Mesenchymal stem cell (in vitro differentiated cells and primary cell): ENCODE data around the gene ERMN.

Experiments used
- DNase-seq: peaks from one replicate; pipeline ENCODE4 v3.0.0-alpha.2; 2013
- H2AFZ ChIP-seq: one replicate; pipeline ENCODE4 v1.6.1; 2013; ENCODE audit warnings: low read depth, mild to moderate bottlenecking, control low read depth, inconsistent platforms, low read length, moderate library complexity
- H2AK5ac ChIP-seq: 2 replicates; pipeline ENCODE4 v1.6.1; 2013; ENCODE audit warnings: low read length, moderate library complexity, mild to moderate bottlenecking, inconsistent platforms; ENCODE audit not compliant: severe bottlenecking
- H2BK120ac ChIP-seq: one replicate; pipeline ENCODE4 v1.6.1; 2013; ENCODE audit warnings: low read depth, mild to moderate bottlenecking, inconsistent platforms, low read length, moderate library complexity
- H2BK12ac ChIP-seq, 2 experiments: one replicate each; pipeline ENCODE4 v1.6.1; 2013; ENCODE audit warnings: inconsistent platforms in 2 of 2, low read length in 2 of 2, mild to moderate bottlenecking in 2 of 2, moderate library complexity in 2 of 2, control low read depth in 1 of 2
- H2BK15ac ChIP-seq: one replicate; pipeline ENCODE4 v1.6.1; 2013; ENCODE audit warnings: mild to moderate bottlenecking, low read depth, inconsistent platforms; ENCODE audit not compliant: poor library complexity, severe bottlenecking
- H2BK5ac ChIP-seq: 2 replicates; pipeline ENCODE4 v1.6.1; 2013; ENCODE audit warnings: low read depth, mild to moderate bottlenecking, low read length, control low read depth, inconsistent platforms; ENCODE audit not compliant: poor library complexity, severe bottlenecking
- H3K14ac ChIP-seq, 2 experiments: one replicate each; pipeline ENCODE4 v1.6.1; 2013; ENCODE audit warnings: inconsistent platforms in 2 of 2, low read length in 2 of 2, control low read depth in 1 of 2, mild to moderate bottlenecking in 1 of 2, moderate library complexity in 1 of 2
- H3K18ac ChIP-seq, 2 experiments: one replicate each; pipeline ENCODE4 v1.6.1; 2013; ENCODE audit warnings: inconsistent platforms in 2 of 2, low read length in 2 of 2, control low read depth in 1 of 2, low read depth in 1 of 2, mild to moderate bottlenecking in 1 of 2
- H3K23ac ChIP-seq, 2 experiments: one replicate each; pipeline ENCODE4 v1.6.1; 2013; ENCODE audit warnings: inconsistent platforms in 2 of 2, low read length in 2 of 2, mild to moderate bottlenecking in 2 of 2, moderate library complexity in 2 of 2, control low read depth in 1 of 2
- H3K27ac ChIP-seq: 2 replicates; pipeline ENCODE4 v1.5.1; 2013; ENCODE audit warnings: mild to moderate bottlenecking, moderate library complexity, low read length, control low read depth, inconsistent platforms; ENCODE audit not compliant: poor library complexity, severe bottlenecking
- H3K27me3 ChIP-seq, 2 experiments: 2 replicates each; pipeline versions ENCODE4 v1.6.1 to v1.7.0; 2013; ENCODE audit warnings: low read length in 2 of 2, mild to moderate bottlenecking in 2 of 2, moderate library complexity in 2 of 2, control low read depth in 1 of 2, inconsistent platforms in 1 of 2; ENCODE audit not compliant: control insufficient read depth in 1 of 2, insufficient read depth in 1 of 2
- H3K36me3 ChIP-seq, 2 experiments: 2 replicates each; pipeline versions ENCODE4 v1.6.1 to v1.7.0; 2013; ENCODE audit warnings: low read length in 2 of 2, control low read depth in 1 of 2, inconsistent platforms in 1 of 2, low read depth in 1 of 2, mild to moderate bottlenecking in 1 of 2; ENCODE audit not compliant: insufficient read depth in 2 of 2, control insufficient read depth in 1 of 2
- H3K4ac ChIP-seq, 2 experiments: one replicate each; pipeline ENCODE4 v1.6.1; 2013; ENCODE audit warnings: inconsistent platforms in 2 of 2, low read length in 2 of 2, mild to moderate bottlenecking in 2 of 2, moderate library complexity in 2 of 2, control low read depth in 1 of 2, low read depth in 1 of 2
- H3K4me1 ChIP-seq: 2 replicates; pipeline ENCODE4 v1.6.1; 2013; ENCODE audit warnings: low read depth, low read length, control low read depth; ENCODE audit not compliant: control insufficient read depth, insufficient read depth
- H3K4me2 ChIP-seq: 2 replicates; pipeline ENCODE4 v1.6.1; 2013; ENCODE audit warnings: low read length, mild to moderate bottlenecking, inconsistent platforms; ENCODE audit not compliant: poor library complexity, severe bottlenecking
- H3K4me3 ChIP-seq, 2 experiments: 2 replicates each; pipeline versions ENCODE4 v1.5.1 to v1.7.0; 2013; ENCODE audit warnings: low read length in 2 of 2, mild to moderate bottlenecking in 2 of 2, control low read depth in 1 of 2, low read depth in 1 of 2; ENCODE audit not compliant: insufficient read depth in 1 of 2
- H3K79me1 ChIP-seq: replicated peaks from 2 replicates; pipeline ENCODE4 v1.6.1; 2013; ENCODE audit warnings: mild to moderate bottlenecking, control low read depth, low read length, inconsistent platforms; ENCODE audit not compliant: poor library complexity, severe bottlenecking
- H3K9ac ChIP-seq: 2 replicates; pipeline ENCODE4 v1.7.0; 2013; ENCODE audit warnings: mild to moderate bottlenecking, low read length, moderate library complexity
- H3K9me3 ChIP-seq: 2 replicates; pipeline ENCODE4 v1.7.0; 2013; ENCODE audit warnings: mild to moderate bottlenecking, low read length; ENCODE audit not compliant: control insufficient read depth
- H4K8ac ChIP-seq: one replicate; pipeline ENCODE4 v1.6.1; 2013; ENCODE audit warnings: inconsistent platforms, mild to moderate bottlenecking, low read length, moderate library complexity
- H4K91ac ChIP-seq: one replicate; pipeline ENCODE4 v1.6.1; 2013; ENCODE audit warnings: mild to moderate bottlenecking, low read length, inconsistent platforms
- WGBS: methylation state at CpG from one replicate; pipeline ENCODE4 v1.1.7; 2013; ENCODE audit warnings: mixed read lengths; 5-methylcytosine and 5-hydroxymethylcytosine counted together

The ERMN gene

GRCh38 chr2:157296958-157297357 lies 28.7 kb downstream of the ERMN start:
- no peak overlapping the region for H2BK12ac ChIP-seq
- H2AK5ac ChIP-seq = no peak overlapping the region
- H2AFZ ChIP-seq = no peak overlapping the region
- no peak for DNase-seq
- H3K36me3 ChIP-seq = no peaks in the 10 kb centered on the region
- H3K14ac ChIP-seq = no peak overlapping the region
- H3K79me1 ChIP-seq = no peaks in the 10 kb centered on the region
- no peak overlapping the region for H4K8ac ChIP-seq
- H3K4me1 ChIP-seq = no peaks in the 10 kb centered on the region
- no peak overlapping the region for H3K4ac ChIP-seq
- H2BK5ac ChIP-seq = no peak overlapping the region
- H3K27me3 ChIP-seq = no peaks in the 10 kb centered on the region
- no peak overlapping the region for H3K9ac ChIP-seq
- H2BK120ac ChIP-seq = no peak overlapping the region
- H3K23ac ChIP-seq = no peak overlapping the region
- H3K4me2 ChIP-seq = no peak overlapping the region
- no peak overlapping the region for H2BK15ac ChIP-seq
- H3K27ac ChIP-seq = no peak overlapping the region
- 94% methylated on average over 4 of the region's 4 CpGs for WGBS
- H3K4me3 ChIP-seq = no peak overlapping the region
- no peaks in the 10 kb centered on the region for H3K9me3 ChIP-seq
- no peak overlapping the region for H3K18ac ChIP-seq
- no peak overlapping the region for H4K91ac ChIP-seq

- no peak for DNase-seq
- no peak overlapping the region for H3K23ac ChIP-seq
- H3K14ac ChIP-seq = no peak overlapping the region
- H3K4me3 ChIP-seq = no peak overlapping the region
- H3K27me3 ChIP-seq = no peaks in the 10 kb centered on the region
- no peak overlapping the region for H3K4me2 ChIP-seq
- H2BK120ac ChIP-seq = no peak overlapping the region
- no peak overlapping the region for H3K18ac ChIP-seq
- H4K8ac ChIP-seq = no peak overlapping the region
- H4K91ac ChIP-seq = no peak overlapping the region
- no peaks in the 10 kb centered on the region for H3K79me1 ChIP-seq
- no peak overlapping the region for H2BK12ac ChIP-seq
- H3K9me3 ChIP-seq = no peaks in the 10 kb centered on the region
- no peak overlapping the region for H2BK15ac ChIP-seq
- H3K36me3 ChIP-seq = no peaks in the 10 kb centered on the region
- H2AK5ac ChIP-seq = no peak overlapping the region
- H3K4me1 ChIP-seq = no peaks in the 10 kb centered on the region
- H2AFZ ChIP-seq = no peak overlapping the region
- H3K9ac ChIP-seq = no peak overlapping the region
- WGBS = 68% methylated on average over 1 of the region's 1 CpG
- no peak overlapping the region for H3K4ac ChIP-seq
- no peak overlapping the region for H3K27ac ChIP-seq
- H2BK5ac ChIP-seq = no peak overlapping the region
Observed at GRCh38 chr2:157296490-157296889, 29.1 kb downstream of the ERMN start.

- no peak overlapping the region for H3K14ac ChIP-seq
- no peak overlapping the region for H2AK5ac ChIP-seq
- no peaks in the 10 kb centered on the region for H3K36me3 ChIP-seq
- 96% methylated on average over 5 of the region's 5 CpGs for WGBS
- H3K23ac ChIP-seq = no peak overlapping the region
- no peak overlapping the region for H3K4me2 ChIP-seq
- H4K8ac ChIP-seq = no peak overlapping the region
- H2BK12ac ChIP-seq = no peak overlapping the region
- H3K4me3 ChIP-seq = no peak overlapping the region
- H3K27me3 ChIP-seq = no peaks in the 10 kb centered on the region
- DNase-seq = no peak
- H2BK120ac ChIP-seq = no peak overlapping the region
- no peak overlapping the region for H3K18ac ChIP-seq
- no peaks in the 10 kb centered on the region for H3K9me3 ChIP-seq
- no peak overlapping the region for H3K27ac ChIP-seq
- H2BK5ac ChIP-seq = no peak overlapping the region
- no peaks in the 10 kb centered on the region for H3K79me1 ChIP-seq
- no peak overlapping the region for H4K91ac ChIP-seq
- H3K4ac ChIP-seq = no peak overlapping the region
- no peak overlapping the region for H2AFZ ChIP-seq
- no peak overlapping the region for H2BK15ac ChIP-seq
- H3K9ac ChIP-seq = no peak overlapping the region
- H3K4me1 ChIP-seq = no peaks in the 10 kb centered on the region
Observed at GRCh38 chr2:157292853-157293252, 32.8 kb downstream of the ERMN start.

- no peak for DNase-seq
- H3K27me3 ChIP-seq = no peaks in the 10 kb centered on the region
- no peaks in the 10 kb centered on the region for H3K79me1 ChIP-seq
- no peaks in the 10 kb centered on the region for H3K4me1 ChIP-seq
- no peaks in the 10 kb centered on the region for H3K9me3 ChIP-seq
- H3K27ac ChIP-seq = no peak overlapping the region
- H3K18ac ChIP-seq = no peak overlapping the region
- no peak overlapping the region for H2BK15ac ChIP-seq
- H2BK12ac ChIP-seq = no peak overlapping the region
- H2BK5ac ChIP-seq = no peak overlapping the region
- WGBS = 100% methylated on average over 1 of the region's 1 CpG
- no peak overlapping the region for H3K4me2 ChIP-seq
- H2AFZ ChIP-seq = no peak overlapping the region
- H4K91ac ChIP-seq = no peak overlapping the region
- no peak overlapping the region for H2BK120ac ChIP-seq
- H3K14ac ChIP-seq = no peak overlapping the region
- no peaks in the 10 kb centered on the region for H3K36me3 ChIP-seq
- no peak overlapping the region for H4K8ac ChIP-seq
- H3K4ac ChIP-seq = no peak overlapping the region
- H3K4me3 ChIP-seq = no peak overlapping the region
- H3K23ac ChIP-seq = no peak overlapping the region
- H3K9ac ChIP-seq = no peak overlapping the region
- no peak overlapping the region for H2AK5ac ChIP-seq
Observed at GRCh38 chr2:157291018-157291417, 34.6 kb downstream of the ERMN start.
